Hematopoietic multipotent progenitor cell treated with erythropoietin and hydrocortisone succinate and interleukin-3 and kit ligand, for 8 days (in vitro differentiated cells): Measurements from ENCODE around the gene PPP2R1A.

Source experiments
- DNase-seq: peaks from one replicate; pipeline ENCODE4 v3.0.0-alpha.2; 2015

Gene PPP2R1A

DNA sequence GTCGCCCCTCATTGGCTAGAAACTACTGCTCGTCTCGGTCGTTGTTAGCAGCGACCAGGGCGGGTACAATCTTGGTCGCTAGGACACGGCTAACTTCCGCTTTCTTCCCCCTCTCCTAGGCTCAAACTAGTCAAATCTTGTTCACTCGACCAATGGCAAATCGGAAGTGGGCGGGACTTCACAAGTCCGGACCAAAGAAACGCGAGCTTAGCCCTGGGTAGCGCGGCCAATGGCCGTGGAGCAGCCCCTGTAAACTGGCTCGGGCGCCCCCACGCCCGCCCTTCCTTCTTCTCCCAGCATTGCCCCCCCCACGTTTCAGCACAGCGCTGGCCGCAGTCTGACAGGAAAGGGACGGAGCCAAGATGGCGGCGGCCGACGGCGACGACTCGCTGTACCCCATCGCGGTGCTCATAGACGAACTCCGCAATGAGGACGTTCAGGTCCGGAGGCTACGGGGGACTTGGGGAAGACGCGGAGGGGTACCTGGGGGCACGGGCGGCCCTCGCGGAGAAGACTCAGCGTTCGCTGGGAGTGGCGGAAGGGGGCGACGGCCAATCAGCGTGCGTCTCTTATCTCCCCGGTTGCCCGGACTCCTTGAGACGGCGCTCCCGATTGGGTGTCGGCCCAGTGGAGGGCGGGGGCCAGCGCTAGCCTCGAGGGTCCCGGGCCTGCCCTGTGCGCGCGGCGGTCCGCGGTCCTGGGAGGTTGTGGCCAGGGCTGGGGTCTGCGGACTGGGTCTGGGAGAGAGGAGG is at the start of gene PPP2R1A:
Gene PPP2R1A (plus strand): TSS at position 318 of the 752 bp plus-strand sequence. CDS start 45 bp downstream, at position 363.
- peak; percentile 100 for DNase-seq

- no peak for DNase-seq
These were observed 48.6 kb upstream of the PPP2R1A start for GRCh38 chr19:52141203-52141602.

GRCh38 chr19:52142001-52142595 is 47.8 kb upstream of the PPP2R1A start:
- DNase-seq, result no peak

DNA sequence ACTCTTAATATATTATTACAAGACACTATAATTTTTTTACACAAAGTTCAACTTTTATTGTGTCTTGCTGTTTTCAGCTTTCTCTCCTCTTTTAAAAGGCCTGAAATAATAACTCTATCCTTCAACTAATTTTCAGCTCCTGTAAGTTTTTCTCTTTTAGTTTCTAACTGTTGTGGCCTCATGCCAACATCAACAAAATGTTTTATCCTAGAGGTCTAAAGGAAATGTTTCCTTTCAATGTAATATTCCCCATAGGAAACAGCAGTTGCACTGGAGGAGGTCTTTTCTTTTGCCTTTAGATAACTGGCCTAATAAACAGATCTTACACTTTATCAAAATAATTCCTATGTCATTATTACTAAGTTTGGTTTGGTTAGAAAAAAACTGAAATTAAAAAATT is 41.6 kb upstream of the PPP2R1A start:
- no peak for DNase-seq

DNA sequence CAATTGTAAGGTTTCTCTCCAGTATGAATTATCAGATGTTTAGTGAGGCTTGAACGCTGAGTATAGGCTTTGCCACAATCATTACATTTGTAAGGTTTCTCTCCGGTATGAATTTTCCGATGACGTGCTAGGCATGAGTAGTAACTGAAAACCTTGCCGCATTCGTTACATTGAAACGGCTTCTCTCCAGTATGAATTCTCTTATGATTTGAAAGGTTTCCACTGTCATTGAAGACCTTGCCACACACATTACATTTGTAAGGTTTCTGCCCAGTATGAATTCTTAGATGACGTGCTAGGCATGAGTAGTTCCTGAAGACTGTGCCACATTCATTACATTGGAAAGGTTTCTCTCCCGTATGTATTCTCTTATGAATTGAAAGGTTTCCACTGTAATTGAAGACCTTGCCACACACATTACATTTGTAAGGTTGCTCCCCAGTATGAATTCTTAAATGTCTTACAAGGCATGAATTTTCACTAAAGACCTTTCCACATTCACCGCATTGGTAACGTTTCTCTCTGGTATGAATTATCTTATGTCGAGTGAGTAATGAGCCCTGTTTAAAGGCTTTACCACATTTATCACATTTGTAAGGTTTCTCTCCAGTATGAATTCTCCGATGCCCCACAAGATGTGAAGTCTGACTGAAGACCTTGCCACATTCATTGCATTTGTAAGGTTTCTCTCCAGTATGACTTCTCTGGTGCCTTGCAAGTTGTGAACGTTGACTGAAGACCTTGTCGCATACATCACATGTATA is 34.1 kb upstream of the PPP2R1A start:
- DNase-seq, result no peak

DNA sequence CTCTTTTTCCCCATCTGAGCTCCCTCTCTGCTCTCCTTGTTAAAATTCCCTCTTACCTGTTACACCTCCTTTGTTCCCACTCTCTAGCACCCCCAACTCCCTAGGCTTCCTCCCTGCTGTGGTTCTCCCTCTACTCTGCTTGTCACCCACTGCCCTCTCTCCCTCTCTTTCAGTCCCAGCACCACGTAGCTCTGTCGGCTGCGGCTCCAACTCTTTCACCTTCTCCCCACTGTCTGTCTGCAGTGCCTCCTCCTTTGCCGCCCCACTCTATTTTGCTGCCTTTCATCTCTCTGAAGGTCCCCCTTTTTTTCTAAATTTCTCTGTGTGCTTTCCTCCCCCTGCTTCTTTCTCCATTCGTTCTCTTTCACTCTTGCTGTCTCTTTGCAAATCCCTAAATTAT is 19.5 kb upstream of the PPP2R1A start:
- no peak for DNase-seq

GRCh38 chr19:52170863-52171320 is 19.0 kb upstream of the PPP2R1A start:
- peak; percentile 3 for DNase-seq

DNA sequence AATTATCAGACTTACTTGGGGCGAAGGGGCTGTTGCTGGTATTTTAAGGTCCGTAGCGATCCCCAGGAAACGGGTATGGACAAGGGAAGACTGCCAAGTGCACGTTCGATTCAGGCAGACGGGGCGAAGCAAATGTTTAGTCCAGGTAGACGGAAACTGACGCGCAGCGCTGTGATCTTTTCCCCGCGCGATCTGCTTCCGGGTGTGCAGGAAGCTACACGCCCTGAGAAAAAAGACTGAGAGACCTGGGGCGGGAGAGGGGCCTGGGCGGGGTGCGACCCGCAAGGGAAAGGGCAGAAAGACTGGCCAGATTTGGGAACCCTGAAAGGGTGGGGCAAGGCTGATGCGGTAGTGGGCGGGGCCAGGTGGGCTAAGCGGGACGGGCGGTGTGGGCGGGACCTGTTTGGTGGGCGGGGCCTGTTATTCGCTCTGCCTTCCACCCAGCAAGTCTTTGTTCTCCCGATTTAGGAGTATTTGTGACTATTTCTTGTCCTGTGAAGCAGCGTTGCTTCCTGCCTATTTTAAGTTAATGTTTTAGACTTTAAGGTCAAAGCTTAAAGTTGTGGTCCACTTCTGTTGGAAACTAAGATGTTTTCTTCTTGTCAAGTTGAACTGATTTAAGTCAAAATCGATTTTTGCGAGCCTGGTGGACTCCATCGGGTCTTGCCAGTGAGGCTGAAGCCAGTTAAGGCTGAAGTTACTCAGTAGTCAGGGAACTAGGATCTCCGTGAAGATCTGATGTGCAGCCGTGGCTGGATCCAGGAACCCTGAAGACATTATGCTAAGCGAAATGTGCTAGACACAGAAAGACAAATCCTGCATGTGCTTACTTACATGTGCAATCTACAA is 18.3 kb upstream of the PPP2R1A start, which contains the start of gene ZNF836:
Gene ZNF836 (minus strand): TSS at position 301 of the 849 bp plus-strand sequence. CDS start 3,549 bp downstream, outside the sequence.
- DNase-seq, result peak; percentile 69

DNA sequence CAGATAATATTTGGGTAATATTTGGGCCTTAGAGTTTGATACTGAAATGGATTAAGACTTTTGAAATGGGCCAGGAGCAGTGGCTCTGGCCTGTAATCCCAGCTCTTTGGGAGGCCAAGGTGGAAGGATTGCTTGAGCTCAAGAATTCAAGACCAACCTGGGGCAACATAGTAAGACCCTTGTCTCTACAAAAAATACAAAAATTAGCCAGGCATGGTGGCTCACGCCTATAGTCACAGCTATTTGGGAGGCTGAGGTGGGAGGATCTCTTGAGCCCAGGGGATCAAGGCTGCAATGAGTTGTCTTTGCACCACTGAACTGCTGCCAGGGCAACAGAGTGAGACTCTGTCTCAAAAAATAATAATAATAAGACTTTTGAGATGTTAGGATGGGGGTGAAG is 17.5 kb upstream of the PPP2R1A start:
- DNase-seq, result no peak

DNA sequence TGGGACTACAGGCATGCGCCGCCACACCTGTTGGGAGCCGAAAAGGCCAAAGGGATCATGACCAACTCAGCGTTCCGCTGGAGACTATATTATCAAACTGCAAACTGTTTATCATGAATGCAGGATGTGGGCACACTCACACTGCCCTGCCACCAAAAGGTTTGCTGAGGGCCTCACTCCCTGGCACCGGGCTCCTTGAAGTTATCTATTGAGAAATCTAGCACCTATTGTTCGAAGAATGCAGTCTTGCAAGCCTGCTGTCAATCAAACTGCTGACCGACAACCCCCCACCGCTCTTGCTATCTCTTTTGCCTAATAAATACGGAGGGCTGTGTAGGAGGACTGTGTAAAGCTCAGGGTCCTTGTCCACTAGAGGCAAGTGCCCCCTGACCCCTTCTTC is 13.3 kb upstream of the PPP2R1A start:
- no peak for DNase-seq

GRCh38 chr19:52187407-52187806 is 2.4 kb upstream of the PPP2R1A start:
- DNase-seq, result no peak

GRCh38 chr19:52188822-52189734 is 774 bp upstream of the PPP2R1A start:
- DNase-seq, result no peak

DNA sequence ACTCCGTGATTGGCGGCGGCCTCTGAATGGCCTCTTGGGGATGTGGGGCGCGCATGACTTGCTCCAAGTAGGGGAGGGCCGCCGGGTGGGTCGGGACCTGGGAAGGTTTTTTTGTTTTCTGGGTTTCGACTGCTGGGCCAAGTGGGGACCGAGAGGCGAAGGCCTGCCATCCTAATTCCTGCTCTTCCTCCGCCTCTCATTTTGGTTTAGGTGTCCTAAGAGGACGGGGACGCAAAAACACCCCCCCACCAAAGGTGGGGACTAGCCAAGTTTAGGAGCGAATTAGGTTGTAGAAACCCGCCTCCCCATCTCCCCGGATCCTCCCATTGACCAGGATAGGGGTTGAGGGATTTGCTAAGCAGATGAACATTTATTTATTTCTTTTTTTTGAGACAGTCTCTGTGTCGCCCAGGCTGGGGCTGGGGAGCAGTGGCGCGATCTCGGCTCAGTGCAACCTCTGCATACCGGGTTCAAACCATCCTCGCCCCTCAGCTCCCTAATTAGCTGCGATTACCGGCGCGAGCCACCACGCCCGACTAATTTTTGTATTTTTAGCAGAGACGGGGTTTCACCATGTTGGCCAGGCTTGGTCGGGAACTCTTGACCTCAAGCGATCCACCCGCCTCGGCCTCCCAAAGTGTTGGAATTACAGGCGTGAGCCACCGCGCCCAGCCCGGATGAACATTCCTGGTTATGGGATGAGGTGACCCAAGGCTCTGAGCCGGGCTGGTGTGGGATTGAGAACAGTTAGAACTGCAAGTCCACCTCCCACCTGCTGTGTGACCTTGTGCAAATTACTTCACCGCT is 838 bp downstream of the PPP2R1A start:
- peak; percentile 53 for DNase-seq

DNA sequence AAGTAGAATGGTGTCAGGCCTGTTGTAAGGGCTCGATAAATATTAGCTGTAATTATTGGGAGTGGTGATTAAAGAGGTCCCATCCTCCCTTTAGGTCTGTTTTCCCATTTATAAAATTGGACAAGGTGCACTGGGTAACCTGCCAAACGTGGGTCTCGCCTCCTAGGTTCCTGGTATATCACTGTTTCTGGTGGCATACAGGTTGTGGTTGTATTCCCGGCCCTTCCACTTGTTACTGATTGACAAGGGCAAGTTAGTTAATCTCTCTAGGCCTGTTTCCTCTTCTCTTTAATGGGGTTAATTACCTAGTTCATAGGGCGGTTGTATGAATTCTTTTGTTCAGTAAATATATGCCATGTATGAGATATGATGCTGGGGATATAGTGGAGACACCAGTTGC is 1.5 kb downstream of the PPP2R1A start:
- no peak for DNase-seq

DNA sequence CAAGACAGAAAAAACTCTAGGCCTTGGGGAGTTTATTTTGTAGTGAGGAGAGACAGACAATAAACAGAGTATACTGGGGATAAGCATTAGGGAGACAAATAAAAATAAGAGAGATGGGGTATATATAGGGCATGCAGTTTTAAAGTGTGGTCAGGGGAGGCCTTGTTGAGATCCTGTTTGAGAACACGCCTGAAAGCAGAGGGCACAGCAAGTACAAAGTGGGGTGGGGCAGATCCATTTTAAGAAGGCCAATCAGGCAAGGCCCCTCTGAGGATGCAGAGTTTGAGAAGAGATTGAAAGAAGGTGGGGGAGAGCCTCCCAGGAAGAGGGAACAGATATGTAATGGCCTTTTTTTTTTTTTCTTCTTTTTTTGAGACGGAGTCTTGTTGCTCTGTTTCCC is 2.1 kb downstream of the PPP2R1A start:
- DNase-seq, result peak; percentile 32

DNA sequence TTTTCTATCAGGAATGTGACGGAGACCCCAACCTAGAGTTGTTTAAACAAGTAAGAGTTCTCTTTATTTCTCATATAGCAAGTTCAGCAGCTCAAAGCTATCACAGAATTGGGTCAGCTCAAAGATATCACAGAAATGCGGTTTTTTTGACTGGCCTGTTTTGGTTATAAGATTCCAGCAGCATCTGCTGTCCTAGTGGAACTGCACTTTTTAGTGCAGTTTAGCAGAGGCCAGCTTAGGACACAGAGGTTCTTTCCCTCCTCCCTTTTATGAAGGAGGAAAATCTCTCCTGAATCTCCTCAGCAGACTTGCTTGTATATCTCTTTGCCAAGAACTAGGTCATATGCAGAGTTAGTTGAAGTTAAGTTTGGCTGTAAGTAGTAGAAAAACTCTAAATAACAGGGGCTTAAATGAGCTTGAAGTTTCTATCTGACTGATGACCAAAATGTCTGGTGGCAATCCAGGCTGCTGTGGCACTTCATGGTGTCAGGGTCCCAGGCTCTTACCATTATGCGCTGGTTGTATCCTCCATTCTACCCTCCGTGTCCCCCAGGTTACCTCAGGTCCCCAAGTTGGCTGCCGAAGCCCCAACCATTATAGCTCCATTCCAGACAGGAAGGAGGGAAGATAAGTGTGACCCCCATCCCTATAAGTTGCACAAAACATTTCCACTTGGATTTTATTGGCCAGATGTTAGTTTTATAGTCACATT is 6.6 kb downstream of the PPP2R1A start:
- no peak for DNase-seq

- no peak for DNase-seq
These were observed 8.1 kb downstream of the PPP2R1A start for GRCh38 chr19:52197964-52198363.

- no peak for DNase-seq
These were observed 8.8 kb downstream of the PPP2R1A start for GRCh38 chr19:52198678-52199077.

- DNase-seq, result no peak
These were observed 10.2 kb downstream of the PPP2R1A start for GRCh38 chr19:52200044-52200443.
